GM18511 (cell line): ENCODE results near the gene COL6A1.
"Not testable (repeated sequence)": the region's sequence is repeated elsewhere in the genome, so short reads cannot be mapped to it uniquely, and the experiment has no call there.

Experiments used
- ATAC-seq: cut with Tn5 transposase; IDR thresholded peaks from one replicate; pipeline ENCODE4 v1.9.1; 2021; ENCODE audit warnings: mild to moderate bottlenecking, moderate library complexity; ENCODE audit not compliant: unreplicated experiment

COL6A1 gene

DNA sequence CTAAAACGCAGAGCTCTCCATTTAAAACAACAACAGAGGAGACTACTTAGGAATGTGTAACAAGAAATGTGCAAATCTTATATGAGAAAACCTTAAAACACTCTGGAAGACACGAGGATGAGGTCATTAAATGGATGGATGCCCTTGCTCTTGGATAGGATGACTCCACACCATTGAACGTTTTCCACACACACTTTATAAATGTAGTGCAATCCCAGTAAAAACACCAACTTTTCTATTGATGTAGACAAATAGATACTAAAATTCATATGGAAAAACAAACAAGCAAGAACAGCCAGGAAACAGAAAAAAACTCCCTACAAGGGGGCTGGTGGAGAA lies 18.4 kb upstream of the COL6A1 start:
- no peak for ATAC-seq

- no peak for ATAC-seq
Measured at GRCh38 chr21:45964649-45965048, 16.9 kb upstream of the COL6A1 start.

DNA sequence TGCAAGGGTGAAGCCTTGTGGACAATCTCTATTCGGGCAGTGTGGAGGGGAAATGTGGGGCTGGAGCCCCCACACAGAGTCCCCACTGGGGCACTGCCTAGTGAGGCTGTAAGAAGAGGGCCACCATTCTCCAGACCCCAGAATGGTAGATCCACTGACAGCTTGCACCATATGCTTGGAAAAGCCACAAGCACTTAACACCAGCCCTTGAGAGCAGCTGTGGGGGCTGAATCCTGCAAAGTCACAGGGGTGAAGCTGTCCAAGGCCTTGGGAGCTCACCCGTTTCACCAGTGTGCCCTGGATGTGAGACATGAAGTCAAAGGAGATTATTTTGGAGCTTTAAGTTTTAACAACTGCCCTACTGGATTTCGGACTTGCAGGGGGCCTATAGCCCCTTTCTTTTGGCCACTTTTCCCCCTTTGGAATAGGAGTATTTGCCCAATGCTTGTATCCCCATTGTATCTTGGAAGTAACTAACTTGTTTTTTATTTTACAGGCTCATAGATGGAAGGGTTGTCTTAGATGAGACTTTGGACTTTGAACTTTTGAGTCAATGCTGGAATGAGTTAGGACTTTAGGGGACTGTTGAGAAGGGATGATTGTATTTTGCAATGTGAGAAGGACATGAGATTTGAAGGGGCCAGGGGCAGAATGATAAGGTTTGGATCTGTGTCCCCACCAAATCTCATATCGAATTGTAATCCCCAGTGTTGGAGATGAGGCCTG lies 16.3 kb upstream of the COL6A1 start:
- ATAC-seq: no peak

GRCh38 chr21:45966791-45967394 lies 14.7 kb upstream of the COL6A1 start:
- ATAC-seq: no peak

GRCh38 chr21:45969921-45970673 lies 11.5 kb upstream of the COL6A1 start:
- no peak for ATAC-seq

- no peak for ATAC-seq
Measured at GRCh38 chr21:45970674-45971615, 10.6 kb upstream of the COL6A1 start.

DNA sequence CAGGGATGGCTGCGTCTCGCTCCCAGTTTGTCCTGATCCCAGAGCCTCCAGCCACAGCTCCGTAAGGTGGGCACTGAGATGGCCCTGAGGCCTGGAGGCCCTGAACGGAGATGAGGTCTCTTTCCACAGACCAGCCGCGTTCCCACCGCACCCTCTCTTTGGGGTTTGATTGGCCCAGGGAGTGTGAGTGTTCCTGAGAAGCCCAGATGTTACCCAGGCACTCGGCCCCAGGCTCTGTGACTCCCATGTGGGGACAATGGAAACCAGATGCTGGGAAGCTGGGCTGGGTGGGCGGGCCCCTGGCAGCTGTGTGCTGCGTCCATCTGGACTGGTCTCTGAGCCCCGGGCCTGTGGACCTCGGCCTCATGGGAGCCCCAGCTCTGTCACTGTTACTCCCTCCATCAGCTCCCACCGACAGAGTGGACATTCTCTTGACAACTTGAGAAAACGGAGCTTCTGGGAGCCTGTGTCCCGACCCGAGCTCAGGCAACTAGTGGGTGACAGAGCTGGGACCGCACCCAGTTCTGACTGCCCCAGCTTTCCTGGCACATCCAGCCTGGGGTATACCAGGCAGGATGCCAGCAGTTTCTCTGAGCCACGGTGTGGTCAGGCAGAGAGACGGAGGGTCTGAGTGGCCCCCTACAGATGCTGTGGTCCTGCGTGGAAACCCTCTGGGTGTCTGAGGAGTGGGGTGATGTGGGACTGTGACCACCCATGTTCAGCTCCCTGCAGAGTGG lies 9.8 kb upstream of the COL6A1 start:
- no peak for ATAC-seq

- no peak for ATAC-seq
Measured at GRCh38 chr21:45972353-45972715, 9.2 kb upstream of the COL6A1 start.

GRCh38 chr21:45972716-45973474 lies 8.7 kb upstream of the COL6A1 start:
- no peak for ATAC-seq

DNA sequence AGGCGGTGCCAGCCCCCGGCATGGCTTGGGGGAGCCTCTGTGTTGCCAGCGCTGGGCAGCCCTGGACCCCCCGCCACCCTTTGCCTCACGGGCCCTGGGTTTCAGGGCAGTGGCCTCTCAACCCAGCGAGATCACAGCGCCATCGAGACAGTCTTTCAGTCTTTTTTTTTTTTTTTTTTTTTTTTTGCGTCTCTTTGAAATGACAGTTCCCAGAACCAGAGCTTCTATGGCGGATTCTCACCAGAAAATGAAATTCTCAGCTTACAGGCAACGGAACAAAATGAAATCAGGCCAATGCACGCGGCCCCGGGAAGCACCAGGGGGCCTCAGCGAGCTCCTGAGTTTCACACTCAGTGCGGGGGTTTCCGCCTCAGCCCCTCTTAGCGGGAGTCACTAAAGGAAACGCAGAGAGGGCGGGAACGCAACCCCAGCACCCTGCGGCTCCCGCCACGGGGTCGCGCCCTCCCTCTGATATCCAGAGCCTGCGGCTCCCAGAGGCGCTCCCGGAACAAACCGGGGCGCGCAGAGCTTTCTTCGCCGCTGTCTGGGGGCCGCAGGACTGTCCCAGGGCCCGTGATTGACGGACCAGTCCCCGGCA lies 8.0 kb upstream of the COL6A1 start:
- no peak for ATAC-seq

- no peak for ATAC-seq
Measured at GRCh38 chr21:45974073-45975019, 7.2 kb upstream of the COL6A1 start.

GRCh38 chr21:45975020-45975666 lies 6.4 kb upstream of the COL6A1 start:
- ATAC-seq: no peak

DNA sequence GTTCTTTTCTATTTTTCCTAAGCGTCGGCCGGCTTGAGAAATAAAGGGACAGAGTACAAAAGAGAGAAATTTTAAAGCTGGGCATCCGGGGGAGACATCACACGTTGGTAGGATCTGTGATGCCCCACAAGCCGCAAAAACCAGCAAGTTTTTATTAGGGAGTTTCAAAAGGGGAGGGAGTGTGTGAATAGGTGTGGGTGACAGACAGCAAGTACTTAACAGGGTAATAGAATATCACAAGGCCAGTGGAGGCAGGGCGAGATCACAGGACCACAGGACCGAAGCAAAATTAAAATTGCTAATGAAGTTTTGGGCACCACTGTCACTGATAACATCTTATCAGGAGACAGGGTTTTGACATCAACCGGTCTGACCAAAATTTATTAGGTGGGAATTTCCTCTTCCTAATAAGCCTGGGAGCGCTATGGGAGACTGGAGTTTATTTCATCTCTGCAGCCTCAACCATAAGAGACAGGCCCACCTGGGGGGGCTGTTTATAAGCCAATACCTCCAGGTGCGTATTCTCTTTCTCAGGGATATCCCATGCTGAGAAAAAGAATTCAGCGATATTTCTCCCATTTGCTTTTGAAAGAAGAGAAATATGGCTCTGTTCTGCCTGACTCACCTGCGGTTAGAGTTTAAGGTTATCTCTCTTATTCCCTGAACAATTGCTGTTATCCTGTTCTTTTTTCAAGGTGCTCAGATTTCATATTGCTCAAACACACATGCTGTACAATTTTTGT lies 5.7 kb upstream of the COL6A1 start:
- ATAC-seq: not testable (repeated sequence)

DNA sequence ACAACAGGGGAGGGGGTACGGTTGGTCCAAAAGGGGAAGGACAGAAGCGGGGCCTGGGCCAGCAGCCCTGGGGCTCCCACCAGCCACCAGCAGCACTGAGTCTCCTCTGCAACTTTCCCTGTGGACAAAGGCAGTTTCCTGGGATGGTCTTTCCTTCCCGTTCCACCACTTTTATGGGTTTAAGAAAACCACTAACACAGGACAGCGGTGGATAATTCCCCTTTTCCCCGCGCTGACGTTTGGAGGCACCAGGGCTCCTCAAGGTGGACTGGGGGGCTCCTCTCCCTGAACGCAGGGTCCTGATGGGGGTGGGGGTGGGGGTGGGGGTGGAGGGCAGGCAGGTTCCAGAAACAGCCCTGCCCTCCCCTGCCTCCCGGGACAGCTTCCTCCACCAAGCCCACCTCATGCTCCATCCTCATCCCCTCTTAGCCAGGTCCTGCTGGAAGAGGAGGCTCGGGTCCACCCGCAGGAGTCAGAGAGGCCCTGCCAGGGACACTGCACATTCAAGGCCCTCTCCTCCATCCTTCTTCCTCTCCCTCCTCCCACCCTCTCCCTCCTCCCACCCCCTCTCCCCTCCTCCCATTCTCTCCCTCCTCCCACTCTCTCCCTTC lies 4.8 kb upstream of the COL6A1 start:
- no peak for ATAC-seq

GRCh38 chr21:45977396-45977795 lies 4.2 kb upstream of the COL6A1 start:
- no peak for ATAC-seq

DNA sequence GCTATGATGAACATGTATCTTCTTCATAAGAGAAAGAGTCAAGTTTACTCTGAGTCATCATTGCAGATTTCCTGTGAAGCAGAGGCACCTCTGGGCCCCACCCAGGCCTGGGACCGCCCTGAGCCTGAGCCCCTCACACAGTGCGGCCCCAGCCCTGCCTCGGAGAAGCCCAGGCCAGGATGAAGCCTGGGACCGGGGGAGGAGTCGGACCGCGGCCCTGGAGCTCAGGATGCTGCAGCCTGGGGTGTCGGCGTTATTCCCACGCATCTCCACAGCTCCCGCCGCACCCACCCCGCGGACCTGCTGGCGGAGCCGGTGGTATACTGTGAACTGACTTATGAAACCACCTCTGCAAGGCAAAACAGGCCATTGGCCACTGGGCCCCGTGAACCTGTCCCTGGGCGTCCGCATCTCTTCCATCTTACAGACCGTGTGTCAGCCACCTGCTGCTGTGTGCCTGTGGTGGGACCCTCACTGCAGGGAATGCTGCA lies 2.4 kb upstream of the COL6A1 start:
- no peak for ATAC-seq
